Regular cardiac myocyte (primary cell): Measurements from ENCODE around the gene CACNG7. TPM values are rescaled to one million over a fixed set of nuclear protein-coding genes. Genes with fewer than 3 reads are reported as not detected.

Source experiments
- total RNA-seq: library from RNA; depleted of rRNA; stranded (reverse); fragments of >200 nt; gene quantifications from 2 replicates; pipeline ENCODE4 v1.2.3, GENCODE V29; 2014

CACNG7 gene
- 0.77 and 2.8 TPM in 2 replicates for total RNA-seq

GRCh38 chr19:53908935-53909415 is at the start of gene CACNG7:
Gene CACNG7, plus strand, starts transcription at chr19:53909278. Its CDS starts 3,554 bp downstream, at chr19:53912832.

GRCh38 chr19:53867225-53868090 is 41.6 kb upstream of the CACNG7 start, which contains the start of gene MYADM:
Gene MYADM, plus strand, starts transcription at chr19:53867883. Its CDS starts 5,647 bp downstream, at chr19:53873530.

GRCh38 chr19:53881482-53882390 is 27.3 kb upstream of the CACNG7 start, which contains the start of gene PRKCG:
Gene PRKCG, plus strand, starts transcription at chr19:53882197. Its CDS starts 298 bp downstream, at chr19:53882495.

GRCh38 chr19:53962887-53963431 is 53.9 kb downstream of the CACNG7 start, which contains the start of gene CACNG8:
Gene CACNG8, plus strand, starts transcription at chr19:53962937.

GRCh38 chr19:53991224-53992113 is 82.4 kb downstream of the CACNG7 start, which contains the start of gene CACNG6:
Gene CACNG6, plus strand, starts transcription at chr19:53991637. Its CDS starts 1,241 bp downstream, at chr19:53992878.

Other genes starting within 250 kb of the CACNG7 start
- under 0.01 TPM in 2 replicates for gene NLRP12, start 85.0 kb upstream of the CACNG7 start, total RNA-seq
- 8.5 and 15.3 TPM in 2 replicates for gene MYADM, start 41.4 kb upstream of the CACNG7 start, total RNA-seq
- gene PRKCG, start 27.1 kb upstream of the CACNG7 start, total RNA-seq: under 0.01 and 0.28 TPM in 2 replicates
- gene CACNG8, start 53.7 kb downstream of the CACNG7 start, total RNA-seq: 0.56 and 1.5 TPM in 2 replicates
- 1.7 and 1.9 TPM in 2 replicates for gene CACNG6, start 82.4 kb downstream of the CACNG7 start, total RNA-seq
- not detected in 2 replicates for gene VSTM1, start 154.6 kb downstream of the CACNG7 start, total RNA-seq
- not detected in 2 replicates for gene TARM1, start 172.1 kb downstream of the CACNG7 start, total RNA-seq
- gene OSCAR, start 191.5 kb downstream of the CACNG7 start, total RNA-seq: 1.1 and 1.2 TPM in 2 replicates
- gene NDUFA3, start 193.6 kb downstream of the CACNG7 start, total RNA-seq: 11.3 and 15.3 TPM in 2 replicates
- gene TFPT, start 206.4 kb downstream of the CACNG7 start, total RNA-seq: 13.5 and 24.0 TPM in 2 replicates
- gene PRPF31, start 206.5 kb downstream of the CACNG7 start, total RNA-seq: 44.5 and 79.0 TPM in 2 replicates
- 4.5 and 8.4 TPM in 2 replicates for gene CNOT3, start 228.5 kb downstream of the CACNG7 start, total RNA-seq